Astrocyte of the spinal cord (primary cell): ENCODE results near the gene NTF3.

Source experiments
- DNase-seq: peaks from one replicate; pipeline ENCODE4 v3.0.0; 2011; ENCODE audit warnings: low read depth, low spot score
- H3K4me3 ChIP-seq: 2 replicates; pipeline ENCODE4 v1.5.1; 2011; ENCODE audit warnings: low read depth, mild to moderate bottlenecking, low read length, moderate library complexity
- CTCF ChIP-seq: IDR thresholded peaks from 2 replicates; pipeline ENCODE4 v1.5.1; 2012; ENCODE audit warnings: low read depth, mild to moderate bottlenecking, low read length, inconsistent platforms
- in situ Hi-C: cut with HindIII; loops from 2 replicates; pipeline ENCODE4 v1.10.0; 2017; ENCODE audit warnings: low sequenced_read_pairs

The NTF3 gene

GRCh38 chr12:5521456-5522325 lies 89.8 kb downstream of the NTF3 start:
- DNase-seq = no peak
- no peak overlapping the region for H3K4me3 ChIP-seq
- in situ Hi-C loops = no loop called here
- no peak for TF ChIP-seq CTCF

GRCh38 chr12:5522432-5523335 lies 90.8 kb downstream of the NTF3 start:
- DNase-seq = no peak
- no peak overlapping the region for H3K4me3 ChIP-seq
- in situ Hi-C loops = no loop called here
- no peak for TF ChIP-seq CTCF

- TF ChIP-seq CTCF = no peak
- no peak for DNase-seq
- no peak overlapping the region for H3K4me3 ChIP-seq
- in situ Hi-C loops = no loop called here
Measured at GRCh38 chr12:5523396-5524115, 91.6 kb downstream of the NTF3 start.

- in situ Hi-C loops = no loop called here
- TF ChIP-seq CTCF = no peak
- no peak for DNase-seq
- no peak overlapping the region for H3K4me3 ChIP-seq
Measured at GRCh38 chr12:5524116-5524768, 92.3 kb downstream of the NTF3 start.

GRCh38 chr12:5524769-5525436 lies 93.0 kb downstream of the NTF3 start:
- H3K4me3 ChIP-seq = no peak overlapping the region
- TF ChIP-seq CTCF = no peak
- DNase-seq = no peak
- in situ Hi-C loops = no loop called here
